Measurements from ENCODE around the gene ERVFRD-1.
"Not testable (repeated sequence)": the region's sequence is repeated elsewhere in the genome, so short reads cannot be mapped to it uniquely, and the experiment has no call there.

The ERVFRD-1 gene

GRCh38 chr6:11097476-11097875, 14.0 kb downstream of the ERVFRD-1 start:
- Histone ChIP-seq H3K9me3 (replicated peaks; ENCODE audit: low read length) (no peaks in the 10 kb centered on the region), H3K9ac (ENCODE audit: low read depth, low read length) (no peak overlapping the region), H3K27me3 (ENCODE audit: control insufficient read depth, insufficient read depth, low read length) (no peaks in the 10 kb centered on the region), H3K4me2 (ENCODE audit: low read length) (no peak overlapping the region), H3K4me3 (ENCODE audit: low read length) (no peak overlapping the region), H3K36me3 (ENCODE audit: insufficient read depth, low read length) (no peaks in the 10 kb centered on the region), H3K4me1 (ENCODE audit: control insufficient read depth, insufficient read depth, low read length) (peaks cover 18% of the 10 kb centered on the region)

- Histone ChIP-seq H3K4me1 (ENCODE audit: control insufficient read depth, insufficient read depth, low read length) (peaks cover 18% of the 10 kb centered on the region), H3K9ac (ENCODE audit: low read depth, low read length) (peak overlapping the region; percentile 99), H3K4me3 (ENCODE audit: low read length) (peak overlapping the region; percentile 100), H3K36me3 (ENCODE audit: insufficient read depth, low read length) (no peaks in the 10 kb centered on the region), H3K9me3 (replicated peaks; ENCODE audit: low read length) (no peaks in the 10 kb centered on the region), H3K4me2 (ENCODE audit: low read length) (peak overlapping the region; percentile 89), H3K27me3 (ENCODE audit: control insufficient read depth, insufficient read depth, low read length) (no peaks in the 10 kb centered on the region)
Measured at GRCh38 chr6:11096109-11096508, 15.4 kb downstream of the ERVFRD-1 start.

GRCh38 chr6:11094941-11095340, 16.6 kb downstream of the ERVFRD-1 start:
- peak overlapping the region; percentile 89 for H3K4me2 ChIP-seq (ENCODE audit: low read length)
- no peaks in the 10 kb centered on the region for H3K9me3 ChIP-seq (replicated peaks; ENCODE audit: low read length)
- H3K4me3 ChIP-seq (ENCODE audit: low read length), result peak overlapping the region; percentile 100
- H3K4me1 ChIP-seq (ENCODE audit: control insufficient read depth, insufficient read depth, low read length), result peaks cover 18% of the 10 kb centered on the region
- H3K36me3 ChIP-seq (ENCODE audit: insufficient read depth, low read length), result no peaks in the 10 kb centered on the region
- peak overlapping the region; percentile 99 for H3K9ac ChIP-seq (ENCODE audit: low read depth, low read length)
- H3K27me3 ChIP-seq (ENCODE audit: control insufficient read depth, insufficient read depth, low read length), result no peaks in the 10 kb centered on the region

GRCh38 chr6:11094411-11094851, 17.1 kb downstream of the ERVFRD-1 start:
- Histone ChIP-seq H3K4me3 (ENCODE audit: low read length) (peak overlapping the region; percentile 100), H3K4me1 (ENCODE audit: control insufficient read depth, insufficient read depth, low read length) (peaks cover 18% of the 10 kb centered on the region), H3K27me3 (ENCODE audit: control insufficient read depth, insufficient read depth, low read length) (no peaks in the 10 kb centered on the region), H3K9me3 (replicated peaks; ENCODE audit: low read length) (no peaks in the 10 kb centered on the region), H3K9ac (ENCODE audit: low read depth, low read length) (peak overlapping the region; percentile 99), H3K4me2 (ENCODE audit: low read length) (peak overlapping the region; percentile 89), H3K36me3 (ENCODE audit: insufficient read depth, low read length) (no peaks in the 10 kb centered on the region)

GRCh38 chr6:11093626-11094410, 17.7 kb downstream of the ERVFRD-1 start, which contains the start of gene SMIM13:
SMIM13 (plus strand) TSS chr6:11093834; CDS start chr6:11094314, 480 bp downstream.
- Histone ChIP-seq H3K4me2 (ENCODE audit: low read length) (peak within 1 kb of the TSS; percentile 89), H3K9ac (ENCODE audit: low read depth, low read length) (peak within 1 kb of the TSS; percentile 99), H3K27me3 (ENCODE audit: control insufficient read depth, insufficient read depth, low read length) (no peaks in the 10 kb centered on the region), H3K36me3 (ENCODE audit: insufficient read depth, low read length) (no peaks in the 10 kb centered on the region), H3K4me3 (ENCODE audit: low read length) (peak within 1 kb of the TSS; percentile 100), H3K9me3 (replicated peaks; ENCODE audit: low read length) (no peaks in the 10 kb centered on the region), H3K4me1 (ENCODE audit: control insufficient read depth, insufficient read depth, low read length) (peaks cover 18% of the 10 kb centered on the region)

- peaks cover 18% of the 10 kb centered on the region for H3K4me1 ChIP-seq (ENCODE audit: control insufficient read depth, insufficient read depth, low read length)
- H3K4me2 ChIP-seq (ENCODE audit: low read length), result peak overlapping the region; percentile 89
- H3K27me3 ChIP-seq (ENCODE audit: control insufficient read depth, insufficient read depth, low read length), result no peaks in the 10 kb centered on the region
- H3K9me3 ChIP-seq (replicated peaks; ENCODE audit: low read length), result no peaks in the 10 kb centered on the region
- peak overlapping the region; percentile 100 for H3K4me3 ChIP-seq (ENCODE audit: low read length)
- no peaks in the 10 kb centered on the region for H3K36me3 ChIP-seq (ENCODE audit: insufficient read depth, low read length)
- peak overlapping the region; percentile 99 for H3K9ac ChIP-seq (ENCODE audit: low read depth, low read length)
Measured at GRCh38 chr6:11093376-11093625, 18.2 kb downstream of the ERVFRD-1 start.

GRCh38 chr6:11092668-11093375, 18.7 kb downstream of the ERVFRD-1 start:
- Histone ChIP-seq H3K9me3 (replicated peaks; ENCODE audit: low read length) (no peaks in the 10 kb centered on the region), H3K9ac (ENCODE audit: low read depth, low read length) (peak overlapping the region; percentile 99), H3K4me3 (ENCODE audit: low read length) (peak overlapping the region; percentile 100), H3K36me3 (ENCODE audit: insufficient read depth, low read length) (no peaks in the 10 kb centered on the region), H3K27me3 (ENCODE audit: control insufficient read depth, insufficient read depth, low read length) (no peaks in the 10 kb centered on the region), H3K4me2 (ENCODE audit: low read length) (peak overlapping the region; percentile 89), H3K4me1 (ENCODE audit: control insufficient read depth, insufficient read depth, low read length) (peaks cover 18% of the 10 kb centered on the region)

GRCh38 chr6:11091141-11091540, 20.4 kb downstream of the ERVFRD-1 start:
- H3K4me2 ChIP-seq (ENCODE audit: low read length); H3K9me3 ChIP-seq (replicated peaks; ENCODE audit: low read length): not testable (repeated sequence)
- peaks cover 16% of the 10 kb centered on the region for H3K4me1 ChIP-seq (ENCODE audit: control insufficient read depth, insufficient read depth, low read length)

GRCh38 chr6:11089695-11090094, 21.8 kb downstream of the ERVFRD-1 start:
- Histone ChIP-seq H3K27me3 (ENCODE audit: control insufficient read depth, insufficient read depth, low read length) (no peaks in the 10 kb centered on the region), H3K4me1 (ENCODE audit: control insufficient read depth, insufficient read depth, low read length) (peaks cover 6% of the 10 kb centered on the region), H3K9me3 (replicated peaks; ENCODE audit: low read length) (no peaks in the 10 kb centered on the region)

More at GRCh38 chr6:11091141-11091540, 20.4 kb downstream of the ERVFRD-1 start:
- not testable (repeated sequence) for H3K4me3 ChIP-seq (ENCODE audit: low read length); H3K36me3 ChIP-seq (ENCODE audit: insufficient read depth, low read length); H3K9ac ChIP-seq (ENCODE audit: low read depth, low read length); H3K27me3 ChIP-seq (ENCODE audit: control insufficient read depth, insufficient read depth, low read length)

GRCh38 chr6:11087141-11087812, 24.2 kb downstream of the ERVFRD-1 start:
- not testable (repeated sequence) for H3K9me3 ChIP-seq (replicated peaks; ENCODE audit: low read length); H3K9ac ChIP-seq (ENCODE audit: low read depth, low read length); H3K4me3 ChIP-seq (ENCODE audit: low read length); H3K27me3 ChIP-seq (ENCODE audit: control insufficient read depth, insufficient read depth, low read length); H3K4me2 ChIP-seq (ENCODE audit: low read length); H3K36me3 ChIP-seq (ENCODE audit: insufficient read depth, low read length)
- H3K4me1 ChIP-seq (ENCODE audit: control insufficient read depth, insufficient read depth, low read length), result peaks cover 11% of the 10 kb centered on the region

More at GRCh38 chr6:11089695-11090094, 21.8 kb downstream of the ERVFRD-1 start:
- Histone ChIP-seq H3K4me3 (ENCODE audit: low read length) (no peak overlapping the region), H3K9ac (ENCODE audit: low read depth, low read length) (no peak overlapping the region), H3K4me2 (ENCODE audit: low read length) (no peak overlapping the region), H3K36me3 (ENCODE audit: insufficient read depth, low read length) (no peaks in the 10 kb centered on the region)

- H3K4me3 ChIP-seq (ENCODE audit: low read length), result no peak overlapping the region
- H3K36me3 ChIP-seq (ENCODE audit: insufficient read depth, low read length), result no peaks in the 10 kb centered on the region
- H3K9ac ChIP-seq (ENCODE audit: low read depth, low read length), result no peak overlapping the region
- no peaks in the 10 kb centered on the region for H3K9me3 ChIP-seq (replicated peaks; ENCODE audit: low read length)
- no peak overlapping the region for H3K4me2 ChIP-seq (ENCODE audit: low read length)
- peaks cover 11% of the 10 kb centered on the region for H3K4me1 ChIP-seq (ENCODE audit: control insufficient read depth, insufficient read depth, low read length)
- H3K27me3 ChIP-seq (ENCODE audit: control insufficient read depth, insufficient read depth, low read length), result no peaks in the 10 kb centered on the region
Measured at GRCh38 chr6:11085758-11086435, 25.6 kb downstream of the ERVFRD-1 start.
